Mesothelial cell of epicardium (in vitro differentiated cells): ENCODE results near the gene A1BG. TPM values are rescaled to one million over a fixed set of nuclear protein-coding genes. Genes with fewer than 3 reads are reported as not detected.

Experiments used
- DNase-seq, 2 experiments: peaks; one replicate each; pipeline ENCODE4 v3.0.0; 2021; ENCODE audit warnings: low spot score in 2 of 2; ENCODE audit not compliant: unreplicated experiment in 2 of 2
- H3K27ac Mint-ChIP-seq: 2 replicates; pipeline ENCODE4 v1.8.0; 2021; ENCODE audit warnings: mixed read lengths
- H3K27me3 Mint-ChIP-seq: 2 replicates; pipeline ENCODE4 v1.8.0; 2021; ENCODE audit warnings: low read depth, mixed read lengths
- H3K36me3 Mint-ChIP-seq: 2 replicates; pipeline ENCODE4 v1.8.0; 2021; ENCODE audit warnings: mixed read lengths
- H3K4me1 Mint-ChIP-seq: 2 replicates; pipeline ENCODE4 v1.8.0; 2021; ENCODE audit warnings: mixed read lengths
- H3K4me3 Mint-ChIP-seq: 2 replicates; pipeline ENCODE4 v1.8.0; 2021; ENCODE audit warnings: mild to moderate bottlenecking, moderate library complexity, mixed read lengths
- H3K9me3 Mint-ChIP-seq: 2 replicates; pipeline ENCODE4 v1.8.0; 2021; ENCODE audit warnings: mixed read lengths
- microRNA-seq: library from miRNA; unstranded; fragments of <30 nt; microRNA quantifications from one replicate; pipeline ENCODE4 v1.2.0, GENCODE V29; 2021; ENCODE audit warnings: inconsistent platforms, mixed read lengths
- total RNA-seq: library from RNA; stranded (reverse); gene quantifications from 3 replicates; pipeline ENCODE4 v1.2.1, GENCODE V29; 2021
- TF ChIP-seq, protein P1 (sequence below): fragments of 200-600 bp; sonication (generic); IDR thresholded peaks from one replicate; pipeline ENCODE4 v1.5.0; 2021; ENCODE audit warnings: antibody characterized with exemption; ENCODE audit not compliant: unreplicated experiment

Gene A1BG
- total RNA-seq, 1 donor from 2014 or later, result 12.3 TPM

DNA sequence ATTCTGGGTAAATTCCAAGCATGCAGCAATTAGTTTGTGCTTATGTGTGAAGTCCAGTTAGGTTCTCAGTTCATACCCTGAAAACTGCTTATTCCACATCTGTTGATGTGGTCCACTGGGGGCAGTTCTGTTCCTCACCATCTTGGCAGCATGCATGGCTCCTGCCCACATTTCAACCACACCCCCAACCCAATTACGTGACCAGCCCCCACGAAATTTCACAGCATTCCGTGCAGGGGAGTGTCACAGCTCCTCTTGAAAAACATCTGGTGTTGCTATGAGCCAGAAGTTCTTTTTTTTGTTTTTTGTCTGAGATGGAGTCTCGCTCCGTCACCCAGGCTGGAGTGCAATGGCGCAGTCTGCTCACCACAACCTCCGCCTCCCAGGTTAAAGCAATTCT is 57.2 kb downstream of the A1BG start:
- Mint-ChIP-seq H3K27me3 (no peaks in the 10 kb centered on the region), H3K36me3 (peaks cover 67% of the 10 kb centered on the region), H3K4me3 (no peak overlapping the region), H3K4me1 (no peaks in the 10 kb centered on the region), H3K9me3 (peaks cover 30% of the 10 kb centered on the region), H3K27ac (no peak overlapping the region)
- TF ChIP-seq, protein P1, sequence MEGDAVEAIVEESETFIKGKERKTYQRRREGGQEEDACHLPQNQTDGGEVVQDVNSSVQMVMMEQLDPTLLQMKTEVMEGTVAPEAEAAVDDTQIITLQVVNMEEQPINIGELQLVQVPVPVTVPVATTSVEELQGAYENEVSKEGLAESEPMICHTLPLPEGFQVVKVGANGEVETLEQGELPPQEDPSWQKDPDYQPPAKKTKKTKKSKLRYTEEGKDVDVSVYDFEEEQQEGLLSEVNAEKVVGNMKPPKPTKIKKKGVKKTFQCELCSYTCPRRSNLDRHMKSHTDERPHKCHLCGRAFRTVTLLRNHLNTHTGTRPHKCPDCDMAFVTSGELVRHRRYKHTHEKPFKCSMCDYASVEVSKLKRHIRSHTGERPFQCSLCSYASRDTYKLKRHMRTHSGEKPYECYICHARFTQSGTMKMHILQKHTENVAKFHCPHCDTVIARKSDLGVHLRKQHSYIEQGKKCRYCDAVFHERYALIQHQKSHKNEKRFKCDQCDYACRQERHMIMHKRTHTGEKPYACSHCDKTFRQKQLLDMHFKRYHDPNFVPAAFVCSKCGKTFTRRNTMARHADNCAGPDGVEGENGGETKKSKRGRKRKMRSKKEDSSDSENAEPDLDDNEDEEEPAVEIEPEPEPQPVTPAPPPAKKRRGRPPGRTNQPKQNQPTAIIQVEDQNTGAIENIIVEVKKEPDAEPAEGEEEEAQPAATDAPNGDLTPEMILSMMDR, result no peak
- DNase-seq, result no peak

Small RNAs within 50 kb of the gene (microRNA-seq; reads per million reads assigned to microRNA genes)
- not detected for gene MIR4754
- gene MIR6806, result not detected

Other genes starting within 250 kb of the A1BG start
- gene ZNF329, start 202.7 kb downstream of the A1BG start, total RNA-seq, result 13.6 to 15.0 TPM (median 14.6 TPM) in 3 replicates
- 27.4 to 30.6 TPM (median 27.9 TPM) in 3 replicates for gene ZNF274, start 170.4 kb downstream of the A1BG start, total RNA-seq
- gene ZNF544, start 124.6 kb downstream of the A1BG start, total RNA-seq, result 62.7 to 63.5 TPM (median 63.3 TPM) in 3 replicates
- 21.6 to 22.1 TPM (median 21.9 TPM) in 3 replicates for gene ZNF8, start 74.5 kb downstream of the A1BG start, total RNA-seq
- gene ERVK3-1, start 48.1 kb downstream of the A1BG start, total RNA-seq, result 31.9 to 38.6 TPM (median 35.8 TPM) in 3 replicates
- gene ZSCAN22, start 26.5 kb downstream of the A1BG start, total RNA-seq, result 3.6 to 3.8 TPM (median 3.7 TPM) in 3 replicates
- gene ZNF497, start 9.3 kb upstream of the A1BG start, total RNA-seq, result 6.6 to 7.6 TPM (median 6.9 TPM) in 3 replicates
- gene ZNF837, start 27.5 kb upstream of the A1BG start, total RNA-seq, result 3.1 to 4.2 TPM (median 3.9 TPM) in 3 replicates
- 985 to 1,018 TPM (median 1,016 TPM) in 3 replicates for gene RPS5, start 33.8 kb upstream of the A1BG start, total RNA-seq
- 0.83 to 1.3 TPM (median 1.2 TPM) in 3 replicates for gene RNF225, start 42.2 kb upstream of the A1BG start, total RNA-seq
- gene ZNF584, start 55.2 kb upstream of the A1BG start, total RNA-seq, result 12.0 to 16.4 TPM (median 15.3 TPM) in 3 replicates
- gene ZNF132, start 86.7 kb upstream of the A1BG start, total RNA-seq, result 4.2 to 4.8 TPM (median 4.4 TPM) in 3 replicates
- gene ZNF324B, start 98.1 kb upstream of the A1BG start, total RNA-seq, result 8.0 to 8.8 TPM (median 8.2 TPM) in 3 replicates
- gene ZNF324, start 113.6 kb upstream of the A1BG start, total RNA-seq, result 12.1 to 13.4 TPM (median 12.6 TPM) in 3 replicates
- gene ZNF446, start 122.9 kb upstream of the A1BG start, total RNA-seq, result 17.3 to 18.0 TPM (median 17.4 TPM) in 3 replicates
- 12.5 to 14.2 TPM (median 14.2 TPM) in 3 replicates for gene SLC27A5, start 158.5 kb upstream of the A1BG start, total RNA-seq
- gene ZBTB45, start 166.3 kb upstream of the A1BG start, total RNA-seq, result 24.4 to 27.1 TPM (median 24.9 TPM) in 3 replicates
- 577 to 599 TPM (median 579 TPM) in 3 replicates for gene TRIM28, start 190.6 kb upstream of the A1BG start, total RNA-seq
- gene CHMP2A, start 201.6 kb upstream of the A1BG start, total RNA-seq, result 82.9 to 86.5 TPM (median 84.3 TPM) in 3 replicates
- gene UBE2M, start 205.1 kb upstream of the A1BG start, total RNA-seq, result 66.2 to 74.7 TPM (median 73.4 TPM) in 3 replicates
- 42.6 to 43.9 TPM (median 42.8 TPM) in 3 replicates for gene MZF1, start 219.8 kb upstream of the A1BG start, total RNA-seq